Gastroesophageal sphincter (tissue), 3 donors: ENCODE measurements around the gene ATP9A.

Experiments used
- EP300 ChIP-seq: sonication (generic); formaldehyde crosslinking; IDR thresholded peaks from one replicate; pipeline ENCODE4 v1.6.1; 2017; ENCODE audit warnings: antibody characterized with exemption, mild to moderate bottlenecking
- POLR2A ChIP-seq, 2 donors: fragments of 450-650 bp; IDR thresholded peaks; one replicate each; pipeline ENCODE4 v1.6.1; 2017; ENCODE audit warnings: antibody characterized with exemption in 2 of 2, mild to moderate bottlenecking in 2 of 2, moderate library complexity in 1 of 2
- POLR2AphosphoS5 ChIP-seq: sonication (generic); formaldehyde crosslinking; IDR thresholded peaks from one replicate; pipeline ENCODE4 v1.6.1; 2017; ENCODE audit warnings: antibody characterized with exemption
- TF ChIP-seq, protein P1 (sequence below), 4 experiments: fragments of 200-600 bp in 2 of 4; fragments of 450-650 bp in 2 of 4; sonication (generic) in 1 of 4; IDR thresholded peaks; one replicate each; pipeline ENCODE4 v1.5.1; 2017 to 2019; ENCODE audit warnings: antibody characterized with exemption in 4 of 4, mild to moderate bottlenecking in 2 of 4, moderate library complexity in 2 of 4

- TF ChIP-seq, protein P1, sequence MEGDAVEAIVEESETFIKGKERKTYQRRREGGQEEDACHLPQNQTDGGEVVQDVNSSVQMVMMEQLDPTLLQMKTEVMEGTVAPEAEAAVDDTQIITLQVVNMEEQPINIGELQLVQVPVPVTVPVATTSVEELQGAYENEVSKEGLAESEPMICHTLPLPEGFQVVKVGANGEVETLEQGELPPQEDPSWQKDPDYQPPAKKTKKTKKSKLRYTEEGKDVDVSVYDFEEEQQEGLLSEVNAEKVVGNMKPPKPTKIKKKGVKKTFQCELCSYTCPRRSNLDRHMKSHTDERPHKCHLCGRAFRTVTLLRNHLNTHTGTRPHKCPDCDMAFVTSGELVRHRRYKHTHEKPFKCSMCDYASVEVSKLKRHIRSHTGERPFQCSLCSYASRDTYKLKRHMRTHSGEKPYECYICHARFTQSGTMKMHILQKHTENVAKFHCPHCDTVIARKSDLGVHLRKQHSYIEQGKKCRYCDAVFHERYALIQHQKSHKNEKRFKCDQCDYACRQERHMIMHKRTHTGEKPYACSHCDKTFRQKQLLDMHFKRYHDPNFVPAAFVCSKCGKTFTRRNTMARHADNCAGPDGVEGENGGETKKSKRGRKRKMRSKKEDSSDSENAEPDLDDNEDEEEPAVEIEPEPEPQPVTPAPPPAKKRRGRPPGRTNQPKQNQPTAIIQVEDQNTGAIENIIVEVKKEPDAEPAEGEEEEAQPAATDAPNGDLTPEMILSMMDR (IDR thresholded peaks at IDR 0.05) = no peak
- TF ChIP-seq EP300 (no peak), POLR2A (IDR thresholded peaks at IDR 0.05) (no peak), POLR2AphosphoS5 (no peak)
Measured at GRCh38 chr20:51651921-51652549, 116.2 kb downstream of the ATP9A start.
